Activated CD4-positive, alpha-beta T cell treated with anti-CD3 and anti-CD28 coated beads, Interleukin-2, Interleukin-4, amounts not matched to agents 100 ng/mL and 50 ng/mL, durations not matched to agents 16 hours and 8 hours (primary cell): ENCODE data around the gene PDGFB.

Experiments used
- DNase-seq: peaks from one replicate; pipeline ENCODE4 v3.0.0-alpha.2; 2020; ENCODE audit warnings: low spot score

The PDGFB gene

DNA sequence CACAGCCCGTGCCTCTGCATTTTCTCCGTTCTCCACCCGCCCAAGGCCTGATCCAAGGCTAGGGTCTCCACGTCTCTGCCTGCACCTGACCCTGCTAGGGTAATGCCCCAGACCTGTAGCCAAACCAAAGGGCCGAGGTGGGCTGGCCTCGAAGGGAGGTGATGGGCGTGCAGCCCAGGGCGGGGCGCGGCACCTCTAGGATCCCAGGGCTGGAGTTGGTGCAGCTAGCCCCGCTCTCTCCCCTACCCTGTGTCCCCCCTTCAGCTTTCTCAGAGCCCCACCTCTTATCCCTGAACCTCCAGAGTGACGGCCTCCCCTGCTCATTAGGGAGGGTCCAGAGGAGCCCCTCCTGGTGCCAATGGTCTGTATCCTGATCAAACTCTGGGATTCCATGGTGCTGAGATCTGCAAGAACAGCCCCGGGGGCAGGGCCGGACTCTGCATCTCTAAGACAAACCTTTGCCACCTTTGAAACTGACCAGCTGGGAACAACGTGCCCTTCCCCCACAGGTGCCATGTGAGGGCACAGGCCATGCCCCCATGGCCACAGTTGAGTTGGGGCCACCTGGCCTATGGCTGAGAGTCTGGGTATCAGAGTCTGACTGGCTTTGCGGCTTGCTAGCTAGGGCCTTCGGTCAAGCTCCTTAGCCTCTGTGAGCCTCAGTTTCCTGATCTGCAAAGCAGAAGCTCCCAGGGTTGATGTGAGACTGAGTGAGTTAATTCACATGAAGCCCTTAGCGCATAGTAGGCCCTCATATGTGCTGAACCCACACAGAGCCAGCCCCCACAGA, 69.2 kb downstream of the PDGFB start:
- DNase-seq = no peak

DNA sequence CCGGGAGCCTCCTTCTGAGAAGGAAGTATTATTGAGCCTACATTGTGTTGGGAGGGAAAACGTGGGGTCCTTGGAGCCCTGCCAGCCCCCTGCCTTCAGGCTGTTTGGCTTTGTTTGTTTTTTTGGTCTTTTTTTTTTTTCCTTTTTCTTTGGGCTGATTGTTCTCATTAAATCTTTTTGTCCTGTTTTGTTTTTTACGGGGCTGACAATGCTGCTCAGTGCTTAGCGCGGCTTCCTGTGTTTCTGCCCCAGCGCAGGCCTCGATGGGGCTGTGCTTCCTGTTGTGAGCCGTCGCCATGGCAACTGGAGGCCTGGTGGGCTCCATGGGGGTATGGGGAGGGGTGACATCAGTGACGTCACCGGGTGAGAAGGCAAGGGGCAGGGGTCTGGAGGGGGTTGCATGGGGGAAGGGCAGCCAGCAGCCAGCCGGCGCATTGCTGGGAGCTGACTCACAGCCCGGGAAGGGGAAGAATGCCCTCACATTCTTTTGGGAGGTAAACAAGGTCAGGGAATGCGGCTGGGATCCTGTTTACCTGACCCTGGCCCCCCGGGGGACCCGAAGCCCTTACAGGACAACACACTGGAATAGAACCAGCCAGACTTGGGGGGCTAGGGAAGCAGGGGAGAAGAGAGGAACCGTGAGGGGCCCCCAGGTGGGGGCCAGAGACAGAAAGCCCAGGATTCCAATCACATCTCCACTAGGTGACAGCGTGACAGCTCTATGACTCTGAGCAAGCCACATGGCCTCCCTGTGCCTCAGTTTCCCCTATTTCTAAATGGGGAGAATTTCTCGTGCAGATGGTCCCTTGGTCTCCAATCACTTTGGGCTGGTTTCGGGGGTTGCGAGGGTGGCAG, 70.1 kb downstream of the PDGFB start:
- peak; percentile 53 for DNase-seq

DNA sequence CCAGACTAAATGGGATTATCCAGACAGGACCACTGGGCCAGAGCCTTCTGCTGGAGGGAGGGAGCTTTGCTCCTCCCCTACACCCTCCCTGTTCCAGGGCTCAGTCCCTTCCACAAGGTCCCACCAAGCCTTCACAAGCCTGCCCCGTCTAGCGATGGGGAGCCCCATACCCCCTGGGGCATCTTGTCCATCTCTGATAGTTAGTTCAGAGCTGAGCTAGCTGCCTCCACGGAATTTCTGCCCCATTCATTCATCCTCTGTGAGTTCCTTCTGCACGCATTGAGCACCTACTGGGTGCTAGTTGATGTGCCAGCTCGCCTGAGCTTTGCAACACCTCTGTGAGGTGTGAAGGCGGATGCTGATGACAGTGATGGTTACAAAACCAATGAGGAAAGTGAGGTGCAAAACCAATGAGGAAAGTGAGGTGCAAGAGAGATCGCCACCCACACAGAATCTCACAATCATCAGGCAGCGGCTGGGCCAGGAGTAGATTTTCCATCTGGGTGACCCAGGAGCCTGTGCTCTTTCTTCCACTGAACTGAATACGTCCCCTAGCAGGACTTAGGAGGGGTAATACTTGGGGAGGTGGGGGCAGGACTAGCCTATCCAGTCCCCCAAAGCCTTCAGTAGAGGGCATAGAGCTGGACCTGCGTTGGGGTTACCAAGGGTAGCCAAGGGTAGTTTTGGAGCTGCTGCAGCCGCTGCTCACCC, 70.8 kb downstream of the PDGFB start:
- DNase-seq = peak; percentile 46
